ENCODE measurements around the gene LIN52. TPM values are rescaled to one million over a fixed set of nuclear protein-coding genes. Genes with fewer than 3 reads are reported as not detected.

The LIN52 gene
- total RNA-seq, 1 experiment from 2014 or later, result 11.0 TPM

GRCh38 chr14:74148705-74149104 lies 63.9 kb downstream of the LIN52 start:
- Histone ChIP-seq H3K14ac (ENCODE audit: insufficient read depth, low read length) (no peak overlapping the region), H2BK15ac (ENCODE audit: low read depth, low read length) (no peak overlapping the region), H3K9me3 (ENCODE audit: control insufficient read depth, low read depth, low read length) (no peaks in the 10 kb centered on the region), H3T11ph (ENCODE audit: low read length) (no peak overlapping the region), H3K23me2 (ENCODE audit: insufficient read length, low read depth, low read length, poor library complexity, severe bottlenecking) (no peaks in the 10 kb centered on the region), H3K79me2 (ENCODE audit: insufficient read depth, low read length) (no peaks in the 10 kb centered on the region), H3K56ac (ENCODE audit: insufficient read length, low read depth, low read length) (no peak overlapping the region), H4K5ac (ENCODE audit: insufficient read length, low read depth, low read length) (no peak overlapping the region), H2BK120ac (ENCODE audit: low read depth, low read length, poor library complexity, severe bottlenecking) (no peak overlapping the region), H3K27me3 (ENCODE audit: insufficient read depth, low read length) (no peaks in the 10 kb centered on the region), H4K8ac (replicated peaks; ENCODE audit: insufficient read length, low read depth, low read length) (no peak overlapping the region), H3K4me2 (ENCODE audit: insufficient read depth, insufficient read length, low read length) (no peak overlapping the region), H4K91ac (ENCODE audit: insufficient read length, low read depth, low read length) (no peak overlapping the region), H3K23ac (ENCODE audit: insufficient read length, low read depth, low read length) (no peak overlapping the region), H3K18ac (ENCODE audit: insufficient read length, low read depth, low read length) (no peak overlapping the region), H3K4me1 (ENCODE audit: insufficient read depth, low read length) (no peaks in the 10 kb centered on the region), H2AK5ac (ENCODE audit: insufficient read length, low read length) (no peak overlapping the region), H4K20me1 (ENCODE audit: control insufficient read depth, insufficient read depth, insufficient read length) (no peaks in the 10 kb centered on the region), H2BK12ac (ENCODE audit: insufficient read length, low read depth, low read length) (no peak overlapping the region), H3K27ac (ENCODE audit: insufficient read length, low read depth, low read length) (no peak overlapping the region), H3K4ac (ENCODE audit: low read depth, low read length) (no peak overlapping the region), H3K79me1 (ENCODE audit: insufficient read depth, low read depth, low read length, poor library complexity, severe bottlenecking) (no peaks in the 10 kb centered on the region), H2BK20ac (ENCODE audit: low read depth, low read length, poor library complexity, severe bottlenecking) (no peak overlapping the region), H3K9ac (ENCODE audit: extremely low read depth, insufficient read length, low read length) (no peak overlapping the region), H2BK5ac (ENCODE audit: insufficient read length, low read length) (no peak overlapping the region), H2AFZ (ENCODE audit: low read length) (no peak overlapping the region)
- H3K27ac Mint-ChIP-seq, result no peak overlapping the region
- no peaks in the 10 kb centered on the region for H3K27me3 Mint-ChIP-seq (ENCODE audit: low read depth)
- H3K9me3 Mint-ChIP-seq, result no peaks in the 10 kb centered on the region
- H3K36me3 Mint-ChIP-seq (ENCODE audit: insufficient read depth in 1 of 3, low read depth in 3 of 3), result no peaks in the 10 kb centered on the region
- H3K4me3 Mint-ChIP-seq, result no peak overlapping the region
- TF ChIP-seq CTCF (conservative IDR thresholded peaks at IDR 0.05), result no peak
- H3K4me1 Mint-ChIP-seq, result no peaks in the 10 kb centered on the region
- no peak for DNase-seq
- no CpG with 5 or more reads among the region's 2 CpGs for WGBS (ENCODE audit: extremely low coverage, insufficient read length, low lambda C conversion rate)

Measured in H9 (cell line).